CD14-positive monocyte (primary cell): Measurements from ENCODE around the gene ZFYVE28. TPM values are rescaled to one million over a fixed set of nuclear protein-coding genes. Genes with fewer than 3 reads are reported as not detected.

ENCODE experiments used
- DNase-seq, 3 donors: peaks; one replicate each; pipeline ENCODE4 v3.0.0-alpha.2; 2011 to 2022
- H2AFZ ChIP-seq: 2 replicates; pipeline ENCODE4 v1.6.0; 2012; ENCODE audit warnings: mild to moderate bottlenecking, low read depth, low read length, inconsistent platforms; ENCODE audit not compliant: insufficient read depth, poor library complexity, severe bottlenecking
- H3K27ac ChIP-seq, 2 donors: 1 replicate in 1 of 2; 2 replicates in 1 of 2; pipeline ENCODE4 v1.5.1; 2012 to 2013; ENCODE audit warnings: low read length in 2 of 2, control low read depth in 1 of 2, inconsistent platforms in 1 of 2, low read depth in 1 of 2, mild to moderate bottlenecking in 1 of 2
- H3K27me3 ChIP-seq, 2 donors: one replicate each; pipeline versions ENCODE4 v1.6.0 to v1.6.1; 2011 to 2013; ENCODE audit warnings: low read length in 2 of 2; ENCODE audit not compliant: control insufficient read depth in 2 of 2, insufficient read depth in 2 of 2
- H3K36me3 ChIP-seq, 2 donors: replicated peaks in 1 of 2; 1 replicate in 1 of 2; 2 replicates in 1 of 2; pipeline versions ENCODE4 v1.5.1 to v1.6.1; 2012 to 2013; ENCODE audit warnings: low read length in 2 of 2, control low read depth in 1 of 2, inconsistent platforms in 1 of 2, mild to moderate bottlenecking in 1 of 2; ENCODE audit not compliant: insufficient read depth in 2 of 2, control insufficient read depth in 1 of 2
- H3K4me1 ChIP-seq, 2 donors: 1 replicate in 1 of 2; 2 replicates in 1 of 2; pipeline versions ENCODE4 v1.5.1 to v1.6.1; 2012 to 2013; ENCODE audit warnings: low read length in 2 of 2, control low read depth in 1 of 2, inconsistent platforms in 1 of 2, mild to moderate bottlenecking in 1 of 2, moderate library complexity in 1 of 2; ENCODE audit not compliant: insufficient read depth in 2 of 2, control insufficient read depth in 1 of 2
- H3K4me2 ChIP-seq: replicated peaks from 2 replicates; pipeline ENCODE3; 2012; ENCODE audit warnings: low read length, moderate library complexity, mild to moderate bottlenecking; ENCODE audit not compliant: poor library complexity, severe bottlenecking; ENCODE audit errors: extremely low read depth
- H3K4me3 ChIP-seq, 3 experiments: fragments of 200-600 bp in 1 of 3; sonication (generic) in 1 of 3; replicated peaks in 1 of 3; 1 replicate in 2 of 3; 2 replicates in 1 of 3; pipeline ENCODE4 v1.5.1; 2011 to 2013; ENCODE audit warnings: low read length in 3 of 3, mild to moderate bottlenecking in 3 of 3, control low read depth in 2 of 3, low read depth in 2 of 3, inconsistent platforms in 1 of 3, moderate library complexity in 1 of 3
- H3K79me2 ChIP-seq: 2 replicates; pipeline ENCODE4 v1.6.0; 2012; ENCODE audit warnings: mild to moderate bottlenecking, control low read depth, inconsistent platforms, low read length, moderate library complexity; ENCODE audit not compliant: insufficient read depth
- H3K9ac ChIP-seq: 2 replicates; pipeline ENCODE4 v1.6.0; 2017; ENCODE audit warnings: low read length, mild to moderate bottlenecking; ENCODE audit not compliant: insufficient read depth, poor library complexity, severe bottlenecking
- H3K9me3 ChIP-seq, 2 donors: replicated peaks in 1 of 2; 1 replicate in 1 of 2; 2 replicates in 1 of 2; pipeline versions ENCODE4 v1.5.1 to v1.6.1; 2012 to 2013; ENCODE audit warnings: low read length in 2 of 2, control low read depth in 1 of 2; ENCODE audit not compliant: control insufficient read depth in 1 of 2, insufficient read depth in 1 of 2
- H4K20me1 ChIP-seq: 2 replicates; pipeline ENCODE4 v1.6.0; 2012; ENCODE audit warnings: mild to moderate bottlenecking, low read length, control low read depth, moderate library complexity; ENCODE audit not compliant: insufficient read depth
- H3K27ac Mint-ChIP-seq, 7 donors: one replicate each; pipeline ENCODE4 v1.8.0; 2020; ENCODE audit warnings: mild to moderate bottlenecking in 7 of 7, mixed read lengths in 7 of 7, moderate library complexity in 6 of 7, inconsistent platforms in 2 of 7
- H3K27me3 Mint-ChIP-seq, 3 donors: one replicate each; pipeline ENCODE4 v1.8.0; 2021 to 2022; ENCODE audit warnings: low read depth in 3 of 3, mild to moderate bottlenecking in 3 of 3, mixed read lengths in 3 of 3, moderate library complexity in 3 of 3, inconsistent platforms in 1 of 3
- H3K36me3 Mint-ChIP-seq, 2 donors: one replicate each; pipeline ENCODE4 v1.8.0; 2020; ENCODE audit warnings: mixed read lengths in 2 of 2, inconsistent platforms in 1 of 2, mild to moderate bottlenecking in 1 of 2
- H3K4me1 Mint-ChIP-seq: one replicate; pipeline ENCODE4 v1.8.0; 2020; ENCODE audit warnings: mild to moderate bottlenecking, mixed read lengths
- H3K4me3 Mint-ChIP-seq, 2 donors: one replicate each; pipeline ENCODE4 v1.8.0; 2020; ENCODE audit warnings: mild to moderate bottlenecking in 2 of 2, mixed read lengths in 2 of 2, moderate library complexity in 1 of 2
- H3K9me3 Mint-ChIP-seq, 7 donors: one replicate each; pipeline ENCODE4 v1.8.0; 2020 to 2022; ENCODE audit warnings: mixed read lengths in 7 of 7, mild to moderate bottlenecking in 6 of 7, moderate library complexity in 6 of 7, inconsistent platforms in 2 of 7
- CTCF ChIP-seq: fragments of 200-600 bp; IDR thresholded peaks from one replicate; pipeline ENCODE4 v1.8.0; 2022; ENCODE audit warnings: antibody characterized with exemption, mild to moderate bottlenecking
- WGBS: methylation state at CpG from one replicate; pipeline ENCODE4 v1.1.5; 2013; ENCODE audit warnings: missing lambda C conversion rate; ENCODE audit not compliant: insufficient coverage; 5-methylcytosine and 5-hydroxymethylcytosine counted together
- intact Hi-C, 2 donors: fragments of 100-400 bp; cut with micrococcal nuclease; formaldehyde crosslinking; loops; one replicate each; pipeline versions ENCODE4 v1.15.0 to v1.15.1; 2023
- polyA plus RNA-seq, 3 donors: library from polyadenylated mRNA; depleted of rRNA in 1 of 3; unstranded in 2 of 3; stranded (reverse) in 1 of 3; fragments of 300-500 nt in 2 of 3; fragments of >200 nt in 1 of 3; fragmentation: Illumina TruSeq in 2 of 3; gene quantifications; 1 replicate in 2 of 3; 2 replicates in 1 of 3; pipeline ENCODE4 v1.2.3, GENCODE V29; 2012 to 2021

ZFYVE28 gene
- polyA plus RNA-seq, 3 donors, result 1.0 to 4.4 (median 1.1) TPM

GRCh38 chr4:2286904-2287593, 131.4 kb downstream of the ZFYVE28 start:
- no peak for DNase-seq
- H3K4me2 ChIP-seq, result no peak overlapping the region
- Mint-ChIP-seq H3K36me3 (no peaks in the 10 kb centered on the region), H3K4me3 (no peak overlapping the region), H3K27me3 (peaks cover 9 to 15% (median 10%) of the 10 kb centered on the region in 3 donors), H3K4me1 (peaks cover 11% of the 10 kb centered on the region), H3K9me3 (peaks cover 0 to 3% (median 0%) of the 10 kb centered on the region in 7 donors), H3K27ac (peak overlapping the region in 1 of 7 donors; percentile 15)
- intact Hi-C loops, result no loop called here
- no peaks in the 10 kb centered on the region for H3K36me3 ChIP-seq
- no peak overlapping the region for H3K27ac ChIP-seq
- no peaks in the 10 kb centered on the region for H4K20me1 ChIP-seq
- no peaks in the 10 kb centered on the region for H3K9me3 ChIP-seq
- no peaks in the 10 kb centered on the region for H3K79me2 ChIP-seq
- peaks cover 0 to 6% of the 10 kb centered on the region in 2 donors for H3K27me3 ChIP-seq
- no peak for TF ChIP-seq CTCF
- WGBS, result 90% methylated on average over 16 of the region's 19 CpGs
- no peak overlapping the region for H2AFZ ChIP-seq
- peaks cover 5 to 8% of the 10 kb centered on the region in 2 donors for H3K4me1 ChIP-seq
- no peak overlapping the region for H3K9ac ChIP-seq
- no peak overlapping the region for H3K4me3 ChIP-seq

- WGBS, result 91% methylated on average over 26 of the region's 27 CpGs
- intact Hi-C loops, result no loop called here
- no peak overlapping the region for H3K4me2 ChIP-seq
- no peaks in the 10 kb centered on the region for H3K79me2 ChIP-seq
- no peak for TF ChIP-seq CTCF
- DNase-seq, result no peak
- H2AFZ ChIP-seq, result no peak overlapping the region
- H3K4me1 ChIP-seq, result peaks cover 3 to 4% of the 10 kb centered on the region in 2 donors
- Mint-ChIP-seq H3K36me3 (no peaks in the 10 kb centered on the region), H3K27me3 (peaks cover 2 to 9% (median 6%) of the 10 kb centered on the region in 3 donors), H3K4me3 (no peak overlapping the region), H3K4me1 (peaks cover 13% of the 10 kb centered on the region), H3K27ac (no peak overlapping the region), H3K9me3 (peaks cover 0 to 3% (median 0%) of the 10 kb centered on the region in 7 donors)
- no peak overlapping the region for H3K4me3 ChIP-seq
- no peaks in the 10 kb centered on the region for H4K20me1 ChIP-seq
- no peak overlapping the region for H3K9ac ChIP-seq
- H3K36me3 ChIP-seq, result no peaks in the 10 kb centered on the region
- no peaks in the 10 kb centered on the region for H3K9me3 ChIP-seq
- H3K27me3 ChIP-seq, result no peaks in the 10 kb centered on the region
- no peak overlapping the region for H3K27ac ChIP-seq
Observed at GRCh38 chr4:2285613-2286381, 132.6 kb downstream of the ZFYVE28 start.
